HCT116 (cell line): ENCODE measurements around the gene GBE1.

Experiments used
- CEBPB ChIP-seq: IDR thresholded peaks from 2 replicates; pipeline ENCODE4 v1.6.1; 2012; ENCODE audit warnings: low read depth
- EZH2phosphoT487 ChIP-seq: fragments of 200-600 bp; IDR thresholded peaks from 2 replicates; pipeline ENCODE4 v1.6.1; 2018; ENCODE audit warnings: antibody characterized with exemption, borderline replicate concordance
- JUND ChIP-seq: IDR thresholded peaks from 2 replicates; pipeline ENCODE4 v1.6.1; 2012
- TF ChIP-seq, protein P1 (sequence below), 3 experiments: fragments of 200-600 bp in 1 of 3; sonication (generic) in 1 of 3; IDR thresholded peaks in 2 of 3; conservative IDR thresholded peaks in 1 of 3; 2 replicates each; pipeline ENCODE4 v1.5.1; 2012 to 2017; ENCODE audit warnings: low read depth in 2 of 3, low read length in 2 of 3, antibody characterized with exemption in 1 of 3, borderline replicate concordance in 1 of 3, control low read depth in 1 of 3, mild to moderate bottlenecking in 1 of 3, mixed read lengths in 1 of 3, mixed run types in 1 of 3, moderate library complexity in 1 of 3; ENCODE audit not compliant: insufficient read depth in 1 of 3

DNA sequence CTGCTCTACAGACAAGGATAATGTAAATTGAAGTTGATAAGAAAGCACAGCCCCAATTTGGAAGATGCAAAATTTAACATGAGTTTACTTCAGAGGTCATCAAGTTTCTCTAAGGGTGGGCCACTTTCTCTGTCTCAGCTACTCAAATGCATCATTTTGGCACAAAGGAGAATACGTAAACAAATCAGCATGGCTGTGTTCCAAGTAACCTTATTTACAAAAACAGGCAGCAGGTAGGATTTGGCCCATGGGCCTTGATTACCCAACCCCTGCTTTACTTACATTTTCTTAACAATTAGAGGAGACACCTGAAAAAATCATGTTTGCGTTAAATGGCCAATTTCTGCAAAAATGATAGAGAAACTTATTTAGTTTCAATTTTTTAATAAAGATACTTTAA lies 181.7 kb downstream of the GBE1 start:
- no peak for TF ChIP-seq JUND
- TF ChIP-seq, protein P1, sequence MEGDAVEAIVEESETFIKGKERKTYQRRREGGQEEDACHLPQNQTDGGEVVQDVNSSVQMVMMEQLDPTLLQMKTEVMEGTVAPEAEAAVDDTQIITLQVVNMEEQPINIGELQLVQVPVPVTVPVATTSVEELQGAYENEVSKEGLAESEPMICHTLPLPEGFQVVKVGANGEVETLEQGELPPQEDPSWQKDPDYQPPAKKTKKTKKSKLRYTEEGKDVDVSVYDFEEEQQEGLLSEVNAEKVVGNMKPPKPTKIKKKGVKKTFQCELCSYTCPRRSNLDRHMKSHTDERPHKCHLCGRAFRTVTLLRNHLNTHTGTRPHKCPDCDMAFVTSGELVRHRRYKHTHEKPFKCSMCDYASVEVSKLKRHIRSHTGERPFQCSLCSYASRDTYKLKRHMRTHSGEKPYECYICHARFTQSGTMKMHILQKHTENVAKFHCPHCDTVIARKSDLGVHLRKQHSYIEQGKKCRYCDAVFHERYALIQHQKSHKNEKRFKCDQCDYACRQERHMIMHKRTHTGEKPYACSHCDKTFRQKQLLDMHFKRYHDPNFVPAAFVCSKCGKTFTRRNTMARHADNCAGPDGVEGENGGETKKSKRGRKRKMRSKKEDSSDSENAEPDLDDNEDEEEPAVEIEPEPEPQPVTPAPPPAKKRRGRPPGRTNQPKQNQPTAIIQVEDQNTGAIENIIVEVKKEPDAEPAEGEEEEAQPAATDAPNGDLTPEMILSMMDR (IDR thresholded peaks at IDR 0.05 in 2 of 3, conservative IDR thresholded peaks at IDR 0.05 in 1 of 3; ENCODE audit: borderline replicate concordance in 1 of 3, insufficient read depth in 1 of 3, low read depth in 2 of 3, low read length in 2 of 3) = no peak
- no peak for TF ChIP-seq EZH2phosphoT487
- no peak for TF ChIP-seq CEBPB
